Fibroblast of skin of back (primary cell): ENCODE results near the gene CCDC85C.

Source experiments
- DNase-seq: peaks from one replicate; pipeline ENCODE4 v3.0.0-alpha.2; 2013

The CCDC85C gene

DNA sequence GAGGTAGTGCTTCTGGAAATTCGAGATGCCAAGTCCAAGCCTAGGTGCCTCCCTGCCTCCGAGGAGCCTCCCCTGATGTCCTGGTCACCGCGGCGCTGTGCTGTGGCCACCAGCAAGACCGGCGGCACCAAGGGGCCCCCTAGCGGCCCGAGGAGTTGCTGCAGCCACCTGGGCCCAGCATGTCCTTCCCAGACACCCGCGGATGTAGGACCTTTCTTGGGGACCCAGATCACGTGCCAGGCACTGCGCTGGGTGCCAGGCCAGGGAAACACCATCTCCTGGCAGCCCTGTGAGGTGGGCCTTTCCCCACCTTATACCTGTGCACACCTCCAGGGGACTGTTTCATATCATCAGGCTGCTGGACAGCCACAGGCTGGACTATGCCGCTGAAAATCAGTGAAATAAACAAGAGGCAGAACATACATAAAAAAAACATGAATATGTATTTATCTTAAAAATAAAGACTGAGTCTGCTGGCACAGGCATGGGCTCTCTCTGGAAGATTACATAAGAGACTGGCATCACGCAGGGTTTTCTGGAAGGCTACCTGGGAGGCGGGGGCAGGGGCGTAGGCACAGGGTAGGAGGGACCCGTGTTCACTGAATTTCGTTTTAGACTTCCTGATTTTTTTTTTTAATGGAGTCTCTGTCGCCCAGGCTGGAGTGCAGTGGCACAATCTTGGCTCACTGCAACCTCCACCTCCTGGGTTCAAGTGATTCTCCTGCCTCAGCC lies 25.0 kb upstream of the CCDC85C start:
- peak; percentile 64 for DNase-seq

DNA sequence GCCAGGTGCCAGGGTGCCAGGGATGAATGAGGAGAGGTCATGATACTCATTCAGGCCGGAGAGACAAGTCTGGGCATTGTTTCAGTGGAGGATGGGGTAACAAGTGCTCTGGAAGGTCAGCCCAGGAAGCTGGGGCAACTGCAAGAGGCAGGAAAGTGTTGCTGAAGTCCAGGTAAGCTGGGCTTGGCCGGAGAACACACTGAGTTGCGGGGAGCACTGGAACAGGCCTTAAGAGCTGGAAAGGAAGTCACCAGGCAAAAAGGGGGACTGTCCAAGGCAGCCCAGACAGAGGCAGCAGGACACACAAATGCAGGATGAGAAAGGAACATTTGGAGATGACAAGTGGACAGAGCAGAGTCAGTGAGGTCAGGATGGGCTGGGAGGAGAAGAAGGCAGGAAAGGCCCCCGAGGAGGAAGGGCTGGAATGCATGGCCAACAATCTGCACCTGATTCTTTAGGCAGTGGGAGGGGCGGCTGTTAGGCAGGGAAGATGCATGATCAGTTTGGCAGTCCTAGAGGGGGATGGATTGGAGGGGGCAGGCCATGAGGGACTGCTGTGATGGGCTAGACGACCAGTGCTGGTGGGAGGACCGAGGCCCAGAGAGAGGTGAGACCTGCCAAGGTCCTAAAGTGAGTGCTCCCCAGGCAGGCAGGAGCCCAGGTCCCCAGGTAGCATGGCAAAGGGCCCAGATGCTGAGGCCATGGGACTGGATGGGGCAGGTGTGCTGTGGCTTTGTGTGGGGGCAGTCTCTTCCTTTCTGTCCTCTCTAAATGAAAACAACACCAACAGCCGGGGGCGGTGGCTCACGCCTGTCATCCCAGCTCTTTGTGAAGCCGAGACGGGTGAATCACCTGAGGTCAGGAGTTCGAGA lies 23.7 kb upstream of the CCDC85C start:
- DNase-seq: no peak

DNA sequence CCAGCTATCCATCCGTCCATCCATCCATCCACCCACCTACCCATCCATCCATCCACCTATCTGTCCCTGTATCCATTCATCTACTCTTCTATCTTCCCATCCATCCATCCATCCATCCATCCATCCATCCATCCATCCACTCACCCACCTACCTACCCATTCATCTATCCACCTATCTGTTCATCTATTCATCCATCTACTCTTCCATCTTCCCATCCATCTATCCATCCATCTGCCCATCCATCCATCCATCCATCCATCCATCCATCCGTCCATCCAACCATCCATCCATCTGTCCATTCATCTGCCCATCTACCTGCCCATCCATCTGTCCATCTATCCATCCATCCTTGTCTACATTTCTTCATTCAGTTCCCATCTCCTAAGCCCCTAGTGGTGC lies 23.1 kb upstream of the CCDC85C start:
- no peak for DNase-seq

DNA sequence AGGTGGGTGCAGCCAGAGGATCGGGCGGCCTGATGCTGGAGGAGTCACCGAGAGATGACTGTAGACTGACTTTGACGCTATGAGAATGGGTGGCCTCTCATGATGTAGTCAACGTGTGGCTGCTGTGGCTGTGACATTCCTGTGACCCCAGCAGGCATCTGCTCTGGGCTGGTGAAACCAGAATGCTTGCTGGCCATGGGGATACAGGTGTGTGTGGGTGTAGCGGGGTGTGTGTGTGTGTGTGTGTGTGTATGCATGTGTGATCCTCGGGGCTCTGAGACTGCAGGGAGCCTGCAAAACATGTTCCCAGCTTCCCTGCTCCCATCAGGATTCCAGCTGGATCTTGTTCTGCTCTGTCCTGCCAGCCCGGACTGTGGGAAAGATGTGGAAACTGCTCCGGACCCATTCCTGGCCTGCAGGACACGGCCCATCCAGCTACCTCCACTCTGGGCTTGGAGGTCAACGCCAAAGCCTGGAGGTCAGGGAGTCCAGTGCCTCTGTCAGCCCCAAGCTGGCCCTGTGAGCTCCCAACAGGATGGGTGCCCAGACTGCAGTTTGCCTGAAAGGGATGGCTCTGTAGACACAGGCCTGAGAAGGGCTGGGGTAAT lies 22.1 kb upstream of the CCDC85C start:
- DNase-seq: no peak

DNA sequence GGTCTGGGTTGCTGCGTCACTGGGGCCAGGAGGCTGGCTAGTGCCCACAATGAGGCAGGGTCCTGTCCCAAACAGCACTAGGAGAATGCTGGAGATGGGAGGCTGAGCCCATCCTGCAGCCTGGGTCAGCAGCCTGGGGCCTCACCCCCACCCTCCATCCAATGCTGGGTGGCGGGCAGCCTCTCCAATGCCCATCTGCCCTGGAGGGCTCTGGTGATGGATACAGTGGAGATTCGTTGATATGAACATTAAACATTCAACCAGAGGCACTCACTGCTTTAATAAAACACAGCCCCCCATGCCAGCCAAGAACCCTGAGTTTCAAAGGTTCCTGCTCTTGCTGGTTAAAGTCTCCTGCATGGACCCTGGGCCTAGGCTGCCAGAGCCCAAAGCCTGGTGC lies 21.5 kb upstream of the CCDC85C start:
- no peak for DNase-seq

DNA sequence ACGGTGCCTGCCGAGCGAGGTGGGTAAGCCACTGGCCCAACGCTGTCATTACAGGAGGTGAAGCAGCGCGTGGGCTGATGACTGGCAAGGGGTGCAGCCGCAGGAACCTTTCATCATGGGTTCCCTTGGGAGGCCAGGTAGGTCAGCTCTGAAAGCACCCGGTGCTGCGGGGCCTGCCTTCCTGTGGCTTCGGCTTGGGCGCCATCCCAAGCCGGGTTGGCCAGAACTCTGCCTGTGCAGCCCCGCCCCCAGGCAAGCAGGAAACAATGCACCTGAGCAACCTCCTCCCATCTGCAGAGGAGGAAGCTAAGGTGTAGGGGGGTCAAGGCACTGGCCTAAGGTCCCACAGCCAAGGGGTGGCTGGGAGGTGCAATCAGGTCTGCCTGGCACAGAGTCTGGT lies 21.0 kb upstream of the CCDC85C start:
- DNase-seq: no peak

DNA sequence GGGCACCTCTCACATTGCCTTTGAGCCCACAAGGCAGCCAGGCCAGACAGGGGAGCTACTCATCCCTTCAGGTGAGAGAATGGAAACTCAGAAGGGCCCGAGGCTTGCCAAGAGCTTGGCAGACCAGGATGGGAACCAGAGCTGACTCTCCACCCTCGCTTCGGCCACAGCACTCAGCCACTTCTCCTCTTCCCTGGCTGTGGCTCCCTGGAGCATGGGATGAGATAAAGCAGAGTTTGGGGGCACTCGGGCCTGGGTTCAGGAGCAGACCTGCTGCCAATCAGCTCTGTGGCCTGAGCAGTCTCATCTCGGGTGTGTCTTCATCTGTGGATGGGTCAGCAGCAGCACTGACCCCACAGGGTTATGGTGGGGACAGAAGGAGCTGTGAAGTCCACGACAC lies 20.0 kb upstream of the CCDC85C start:
- DNase-seq: no peak

DNA sequence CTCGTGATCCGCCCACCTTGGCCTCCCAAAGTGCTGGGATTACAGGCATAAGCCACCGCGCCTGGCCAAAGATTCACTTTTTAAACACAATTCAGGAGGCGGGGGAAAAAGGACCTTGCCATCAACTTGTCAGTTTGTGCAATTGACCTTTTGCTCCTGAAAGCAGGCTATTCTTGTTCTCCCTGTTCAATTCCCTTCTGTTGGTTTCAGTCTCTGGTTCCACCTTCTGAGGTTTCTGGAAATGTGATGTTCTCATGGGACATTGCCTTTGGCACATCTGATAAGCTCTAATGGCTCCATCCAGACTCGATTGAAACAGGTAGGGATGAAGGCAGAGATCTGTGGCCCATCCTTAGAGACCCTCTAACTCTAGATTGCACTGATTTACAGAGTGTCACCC lies 17.9 kb upstream of the CCDC85C start:
- no peak for DNase-seq

DNA sequence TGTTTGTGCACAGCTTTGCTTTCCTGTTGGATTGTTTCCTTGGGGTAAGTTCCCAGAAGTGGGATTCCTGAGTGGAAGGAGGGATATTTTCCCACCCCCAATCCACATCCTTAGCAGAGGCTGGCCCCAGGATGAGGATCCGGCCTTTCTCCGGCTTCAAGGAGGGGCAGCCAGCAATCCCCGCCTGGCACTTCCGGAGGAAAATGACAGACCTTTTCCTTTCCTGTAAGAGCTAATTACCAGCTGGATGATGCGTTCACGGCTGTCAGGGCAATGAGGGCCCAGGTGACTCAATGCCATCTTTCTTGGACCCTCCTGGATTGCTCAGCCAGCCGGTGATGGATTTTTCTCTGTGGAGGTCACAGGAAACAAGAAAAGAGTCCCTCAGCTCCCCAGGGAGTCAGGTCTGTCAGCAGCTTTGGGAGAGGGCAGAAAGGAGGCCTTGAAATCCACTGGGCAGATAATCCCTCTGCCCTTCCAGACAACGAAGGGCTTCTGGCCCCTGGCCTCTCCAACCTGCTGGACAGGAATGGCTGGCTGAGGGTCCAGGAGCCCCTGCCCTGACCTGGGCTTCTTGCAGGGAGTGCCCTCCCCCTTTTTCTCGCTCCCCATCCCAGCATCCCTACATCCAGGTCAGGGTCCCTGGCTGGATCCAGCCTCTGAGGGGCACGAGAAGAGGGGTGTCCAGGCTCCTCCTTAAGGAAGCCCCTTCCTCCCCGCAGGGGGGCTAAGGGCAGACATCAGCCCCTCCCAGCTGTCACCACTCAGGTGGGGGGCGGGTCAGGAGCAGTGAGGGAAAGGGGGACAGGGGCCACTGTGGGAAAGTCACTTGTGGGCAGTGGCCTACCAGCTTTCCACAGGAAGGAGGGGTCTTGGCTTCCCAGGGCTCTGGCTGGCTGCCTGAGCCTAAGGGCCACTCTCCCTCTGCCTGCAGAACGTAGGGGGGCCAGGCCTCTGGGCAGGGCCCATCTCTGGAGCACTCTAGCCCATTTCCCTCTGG lies 16.1 kb upstream of the CCDC85C start:
- peak; percentile 71 for DNase-seq

DNA sequence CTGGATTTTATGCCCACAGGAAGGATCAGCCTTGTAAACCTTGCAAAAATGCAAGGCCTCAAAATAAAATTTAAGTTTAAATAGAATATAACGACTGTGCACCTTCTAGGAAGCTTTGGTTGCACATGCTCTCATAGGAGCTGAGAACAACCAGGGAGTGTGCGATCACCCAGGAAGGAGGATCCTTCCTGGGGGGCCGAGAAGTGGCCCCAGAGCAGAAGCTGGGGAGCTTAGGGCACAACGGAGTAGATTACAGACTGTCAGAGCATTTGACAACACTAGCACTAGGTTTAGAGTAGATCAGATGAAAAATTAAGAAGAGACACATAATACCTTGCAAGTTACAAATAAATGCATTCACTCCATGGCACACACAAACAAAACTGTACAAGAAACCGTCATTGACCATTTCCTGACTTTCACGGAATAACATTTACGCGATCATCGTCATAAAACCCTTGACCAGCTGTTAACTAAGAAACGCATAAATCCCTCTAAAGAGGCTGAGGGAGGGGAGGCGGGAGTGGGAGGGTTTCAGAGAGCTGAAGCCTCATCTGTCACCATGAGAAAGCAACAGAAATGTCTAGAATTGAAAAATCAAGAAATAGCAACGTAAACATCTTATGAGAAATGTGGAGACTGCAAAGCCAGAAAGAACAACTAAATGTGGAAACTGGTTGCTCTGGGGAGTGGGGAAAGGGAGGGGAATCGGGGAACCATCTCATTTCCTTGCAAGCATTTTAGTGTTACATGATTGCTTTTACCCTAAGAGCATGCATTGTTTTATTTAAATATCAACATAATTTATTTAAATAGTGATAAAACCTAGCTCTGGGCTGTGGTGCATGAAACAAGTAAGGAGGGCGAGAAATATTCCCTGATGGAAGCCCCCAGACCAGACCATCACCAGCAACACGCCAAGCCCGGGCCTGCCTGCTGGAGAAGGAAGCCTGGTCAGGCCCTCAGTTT lies 13.1 kb upstream of the CCDC85C start:
- no peak for DNase-seq

DNA sequence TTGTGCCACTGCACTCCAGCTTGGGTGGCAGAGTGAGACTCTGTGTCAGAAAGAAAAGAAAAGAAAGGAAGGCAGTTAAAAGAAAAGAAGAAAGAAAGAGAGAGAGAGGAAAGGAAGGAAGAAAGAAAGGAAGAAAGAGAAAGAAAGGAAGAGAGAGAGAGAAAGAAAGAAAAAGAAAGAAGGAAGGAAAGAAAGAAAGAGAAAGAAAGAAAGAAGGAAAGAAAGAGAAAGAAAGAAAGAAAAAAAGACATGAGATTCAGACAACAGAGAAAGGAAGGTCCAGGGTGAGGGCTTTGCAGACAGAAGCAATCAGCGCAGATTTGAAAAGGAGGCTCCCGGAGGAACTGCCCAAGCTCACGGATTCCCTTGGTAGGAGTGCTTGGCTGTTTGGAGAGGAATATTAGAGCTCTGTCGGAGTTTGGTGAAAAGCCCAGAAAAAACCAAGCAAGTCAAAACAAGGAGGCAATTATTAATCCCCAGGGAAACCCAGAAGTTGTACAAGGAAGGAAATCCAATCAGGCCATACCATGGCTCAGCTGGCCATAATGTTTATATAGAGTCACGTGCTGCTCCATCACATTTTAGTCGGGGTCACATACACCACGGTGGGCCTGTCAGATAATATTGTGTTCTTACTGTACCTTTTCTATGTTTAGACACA lies 11.6 kb upstream of the CCDC85C start:
- no peak for DNase-seq

DNA sequence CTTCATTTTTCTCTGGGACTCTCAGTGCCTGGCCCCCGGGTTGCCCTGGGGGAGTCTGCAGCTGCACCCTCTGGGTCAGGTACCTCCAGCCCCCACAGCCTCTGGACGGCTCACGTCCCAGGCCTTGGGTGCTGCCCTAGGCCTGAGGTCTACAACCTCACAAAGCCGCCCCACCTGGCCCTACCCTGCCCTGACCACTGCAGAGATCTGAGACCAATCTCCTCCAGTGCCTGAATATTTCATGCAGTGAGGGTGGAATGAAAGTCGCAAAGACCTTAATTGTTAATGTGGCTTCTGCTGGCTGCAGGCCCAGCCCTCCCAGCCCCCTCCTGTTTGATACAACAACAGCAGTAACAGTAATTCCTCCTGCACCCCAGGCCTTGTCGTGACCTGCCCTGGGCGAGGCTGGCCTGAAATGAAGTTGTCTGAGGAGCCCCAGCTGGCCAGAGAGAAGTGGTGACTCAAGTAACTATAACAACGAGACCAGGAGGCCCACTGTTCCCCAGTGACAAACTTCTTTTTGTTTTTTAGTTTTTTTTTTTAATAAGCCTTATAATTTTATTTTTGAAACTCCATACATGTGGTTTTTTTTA lies 8.8 kb upstream of the CCDC85C start:
- DNase-seq: peak; percentile 57

DNA sequence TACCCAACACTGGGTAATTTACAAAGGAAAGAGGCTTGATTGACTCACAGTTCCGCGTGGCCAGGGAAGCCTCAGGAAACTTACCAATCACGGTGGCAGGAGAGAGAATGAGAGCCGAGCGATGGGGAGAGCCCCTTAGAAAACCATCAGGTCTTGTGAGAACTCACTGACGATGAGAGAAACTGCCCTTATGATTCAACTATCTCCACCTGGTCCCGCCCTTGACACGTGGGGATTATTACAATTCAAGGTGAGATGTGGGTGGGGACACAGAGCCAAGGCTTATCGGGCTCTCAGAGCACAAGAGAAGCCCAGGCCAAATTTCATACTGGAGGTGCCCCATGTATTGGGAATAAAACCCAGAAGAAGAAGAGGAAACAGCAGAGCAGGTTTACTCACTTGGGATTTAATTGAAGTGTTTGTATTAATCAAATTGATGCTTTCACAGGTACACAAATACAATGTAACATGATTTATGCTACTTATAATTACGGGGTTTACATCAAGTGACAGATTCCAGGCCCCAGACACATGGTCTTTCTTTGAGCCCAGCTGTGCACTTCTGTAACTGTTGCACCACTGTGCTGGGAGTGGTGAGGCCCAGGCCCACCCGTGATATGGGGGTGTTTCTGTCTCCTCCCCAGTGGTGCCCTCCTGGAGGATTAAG lies 8.2 kb upstream of the CCDC85C start:
- DNase-seq: no peak

DNA sequence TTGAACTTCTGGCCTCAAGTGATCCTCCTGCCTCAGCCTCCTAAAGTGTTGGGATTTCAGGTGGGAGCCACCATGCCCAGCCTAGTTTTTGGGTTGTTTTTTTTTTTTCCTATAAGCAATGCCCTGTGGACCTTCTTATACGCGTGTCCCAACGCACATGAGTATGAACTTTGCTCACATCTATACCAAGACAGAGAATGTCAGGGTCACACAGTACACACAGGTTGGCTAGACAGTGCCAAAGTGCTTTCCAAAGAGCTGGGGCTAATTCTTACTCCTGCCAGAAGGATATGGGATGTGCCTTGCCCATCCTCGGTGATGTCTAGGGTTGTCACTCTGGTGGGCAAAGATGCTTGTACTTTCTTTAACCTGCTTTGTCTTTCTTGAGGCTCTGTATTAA lies 7.6 kb upstream of the CCDC85C start:
- DNase-seq: no peak

DNA sequence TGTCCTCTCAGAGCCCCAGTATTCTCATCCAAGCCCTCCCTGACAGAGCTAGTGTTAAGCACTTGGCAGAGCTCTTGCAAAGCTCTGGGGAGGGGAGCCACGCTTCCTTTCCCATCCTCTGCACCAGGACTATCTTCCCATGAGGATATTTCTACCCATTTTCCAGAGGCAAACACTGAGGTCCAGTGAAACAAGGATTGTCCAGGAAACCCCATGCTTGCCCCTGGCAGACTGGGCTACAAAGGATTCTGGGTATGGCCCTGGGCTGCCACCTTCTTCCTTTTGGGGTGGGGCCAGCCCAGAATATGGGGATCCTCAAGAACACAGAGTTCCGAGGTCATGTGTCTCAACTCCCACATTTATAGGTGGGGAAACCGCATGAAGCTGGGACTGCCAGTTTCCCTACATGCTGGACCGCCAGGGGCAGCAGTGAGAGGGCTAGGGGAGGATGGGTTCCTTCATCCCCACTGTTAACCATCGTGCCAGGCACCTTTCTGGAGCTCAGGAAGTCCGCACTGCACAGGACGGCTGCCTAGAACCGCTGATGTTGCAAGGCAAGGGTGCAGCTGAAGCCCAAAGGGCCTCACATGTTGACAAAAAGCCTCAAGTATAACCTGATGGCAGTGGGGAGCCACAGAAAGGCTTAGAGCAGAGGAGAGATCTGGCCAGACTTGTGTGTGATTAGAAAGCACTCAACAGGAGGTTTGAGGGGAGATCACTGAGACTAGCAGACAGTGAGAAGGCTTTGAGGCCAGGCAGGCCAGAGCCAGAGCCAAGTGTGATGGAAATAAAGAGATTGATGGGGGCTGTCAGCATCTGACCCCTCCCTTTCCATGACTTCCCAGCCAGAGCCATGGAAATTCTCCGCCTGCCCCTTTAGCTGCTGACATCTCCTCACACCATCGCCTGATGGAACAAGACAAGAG lies 5.5 kb upstream of the CCDC85C start:
- no peak for DNase-seq

DNA sequence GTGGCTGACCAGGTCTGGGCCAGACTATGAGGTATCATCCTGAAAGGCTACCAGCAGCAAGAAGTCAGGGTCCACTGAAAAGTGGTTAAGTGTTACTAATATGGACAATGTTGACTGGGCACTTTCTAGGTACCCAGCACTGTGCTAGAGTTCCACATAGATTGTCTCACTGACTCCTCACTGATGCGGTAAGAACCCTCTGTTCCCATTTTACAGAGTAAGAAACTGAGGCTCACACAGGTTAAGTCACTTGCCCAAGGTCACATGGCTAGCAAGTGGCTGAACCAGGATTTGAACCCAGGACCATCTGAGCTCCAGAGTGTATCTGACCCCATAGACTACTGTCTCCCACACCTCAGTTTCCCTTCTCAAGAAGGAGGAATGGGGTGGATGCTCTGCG lies 4.6 kb upstream of the CCDC85C start:
- no peak for DNase-seq

DNA sequence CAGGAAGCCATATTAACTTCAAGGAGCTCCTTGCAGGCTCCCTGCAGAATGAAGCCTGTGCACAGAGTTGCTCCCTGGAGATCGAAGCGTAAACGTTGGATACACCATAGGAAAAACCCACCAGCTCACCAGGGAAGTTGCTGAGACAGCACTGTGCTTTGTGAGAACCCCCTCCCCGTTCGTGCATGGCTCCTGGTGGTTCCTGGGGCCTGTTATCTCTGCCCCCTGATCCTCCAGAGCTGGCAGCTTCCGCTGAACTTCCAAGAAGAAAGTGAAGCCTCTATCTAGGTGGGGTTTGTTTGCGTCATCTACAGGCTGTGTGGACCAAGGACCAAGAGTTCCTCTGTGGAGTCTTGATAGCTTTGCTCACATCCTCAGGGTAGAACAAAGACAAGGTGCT lies 2.4 kb upstream of the CCDC85C start:
- DNase-seq: no peak

DNA sequence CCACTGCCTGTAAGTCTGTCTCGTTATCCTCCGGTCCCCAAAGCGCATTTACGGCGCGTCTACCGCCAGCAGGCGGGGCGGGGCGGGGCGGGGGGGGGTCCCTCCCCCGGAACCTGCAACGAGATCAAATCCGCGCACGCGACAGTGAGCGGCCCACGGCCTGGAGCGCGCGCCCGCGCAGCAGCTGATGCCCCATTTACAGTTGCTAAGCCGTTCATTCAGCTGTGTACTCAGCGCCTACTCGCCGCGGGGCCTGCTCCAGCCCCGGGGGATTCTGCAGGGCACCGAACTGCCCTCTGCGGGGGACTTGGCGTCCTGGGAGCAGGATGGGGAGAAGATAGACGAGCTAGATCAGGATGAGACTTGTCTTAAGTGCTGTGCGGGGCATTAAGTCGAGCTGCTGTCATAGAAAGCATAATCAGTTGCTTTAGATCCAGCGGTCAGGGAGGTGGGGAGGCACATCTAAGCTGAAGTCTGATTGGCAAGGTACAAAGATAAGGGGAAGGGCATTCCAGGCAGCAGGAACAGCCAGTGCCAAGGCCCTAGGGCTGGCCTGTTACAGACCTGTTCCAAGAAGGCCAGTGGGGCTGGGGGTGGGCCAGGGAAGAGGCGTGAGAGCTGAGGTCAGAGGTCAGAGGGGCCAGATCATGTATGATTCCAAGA lies 1.4 kb upstream of the CCDC85C start:
- DNase-seq: peak; percentile 64
